NCI-H1417 (cell line): ENCODE measurements around the gene KBTBD12.

Source experiments
- DNase-seq, 3 experiments: peaks; one replicate each; lab custom pipeline; 2025; lab: John Stamatoyannopoulos, UW

Gene KBTBD12

DNA sequence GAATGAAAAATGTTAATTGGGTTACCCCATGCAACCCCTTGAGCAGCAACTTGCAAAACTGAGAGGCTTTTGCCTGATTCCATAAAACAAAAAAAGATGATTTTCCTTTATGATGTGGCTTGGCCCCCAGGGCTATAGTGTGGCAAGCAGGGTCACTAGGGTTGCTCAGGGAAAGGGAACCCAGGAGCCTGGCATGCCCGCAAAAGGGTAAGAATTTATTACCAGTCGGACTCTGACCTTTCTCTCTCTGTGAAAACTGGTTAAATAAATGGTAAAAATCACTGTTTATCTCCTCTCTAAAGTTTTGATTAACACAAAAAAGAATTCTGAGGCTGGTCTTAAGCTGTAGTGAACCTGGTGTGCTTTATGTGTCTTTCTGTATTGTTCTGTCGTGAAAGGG lies 99.5 kb downstream of the KBTBD12 start:
- no peak for DNase-seq

GRCh38 chr3:128016502-128016901 lies 101.5 kb downstream of the KBTBD12 start:
- DNase-seq = no peak

- DNase-seq = no peak
These were observed 106.8 kb downstream of the KBTBD12 start for GRCh38 chr3:128021768-128022372.

GRCh38 chr3:128033102-128033501 lies 118.1 kb downstream of the KBTBD12 start:
- DNase-seq = no peak

GRCh38 chr3:128036119-128036518 lies 121.1 kb downstream of the KBTBD12 start:
- peak in 2 of 3 experiments; percentile 57 to 80 for DNase-seq
